Vagina (tissue), 2 donors: Measurements from ENCODE around the gene RBM17. TPM values are rescaled to one million over a fixed set of nuclear protein-coding genes. Genes with fewer than 3 reads are reported as not detected.

Experiments
- DNase-seq, 2 donors: peaks; one replicate each; pipeline ENCODE4 v3.0.0-alpha.2; 2017; ENCODE audit errors: extremely low spot score in 2 of 2
- H3K27ac ChIP-seq: fragments of 200-600 bp; sonication (generic); one replicate; pipeline ENCODE4 v1.5.1; 2019
- H3K27me3 ChIP-seq: fragments of 200-600 bp; sonication (generic); one replicate; pipeline ENCODE4 v1.5.1; 2019
- H3K36me3 ChIP-seq, 2 donors: fragments of 200-600 bp; sonication (generic); one replicate each; pipeline ENCODE4 v1.5.1; 2017 to 2019
- H3K4me1 ChIP-seq: fragments of 200-600 bp; sonication (generic); one replicate; pipeline ENCODE4 v1.5.1; 2019
- H3K4me3 ChIP-seq, 2 donors: fragments of 200-600 bp; sonication (generic); 1 replicate in 1 of 2; 2 replicates in 1 of 2; pipeline ENCODE4 v1.5.1; 2016 to 2019
- H3K9me3 ChIP-seq: fragments of 200-600 bp; sonication (generic); one replicate; pipeline ENCODE4 v1.5.1; 2019
- POLR2A ChIP-seq, 2 donors: fragments of 450-650 bp; IDR thresholded peaks; one replicate each; pipeline ENCODE4 v1.6.1; 2017; ENCODE audit warnings: antibody characterized with exemption in 2 of 2, mild to moderate bottlenecking in 2 of 2, moderate library complexity in 2 of 2
- POLR2AphosphoS5 ChIP-seq, 2 donors: sonication (generic); formaldehyde crosslinking; IDR thresholded peaks; one replicate each; pipeline ENCODE4 v1.9.0; 2017; ENCODE audit warnings: antibody characterized with exemption in 2 of 2, mild to moderate bottlenecking in 2 of 2, low read depth in 1 of 2; ENCODE audit not compliant: insufficient read depth in 1 of 2
- intact Hi-C: fragments of 100-400 bp; cut with DNase I; formaldehyde crosslinking; loops from one replicate; pipeline ENCODE4 v1.15.1; 2023
- total RNA-seq: library from RNA; depleted of rRNA; stranded (reverse); fragments of >200 nt; gene quantifications from one replicate; pipeline ENCODE4 v1.2.3, GENCODE V29; 2016
- TF ChIP-seq, protein P1 (sequence below), 3 experiments: fragments of 450-650 bp in 2 of 3; fragments of 200-600 bp in 1 of 3; sonication (generic) in 1 of 3; IDR thresholded peaks; one replicate each; pipeline ENCODE4 v1.5.1; 2017 to 2019; ENCODE audit warnings: antibody characterized with exemption in 3 of 3, mild to moderate bottlenecking in 2 of 3, moderate library complexity in 2 of 3

The RBM17 gene
- total RNA-seq, 1 donor from 2014 or later: 50.6 TPM

DNA sequence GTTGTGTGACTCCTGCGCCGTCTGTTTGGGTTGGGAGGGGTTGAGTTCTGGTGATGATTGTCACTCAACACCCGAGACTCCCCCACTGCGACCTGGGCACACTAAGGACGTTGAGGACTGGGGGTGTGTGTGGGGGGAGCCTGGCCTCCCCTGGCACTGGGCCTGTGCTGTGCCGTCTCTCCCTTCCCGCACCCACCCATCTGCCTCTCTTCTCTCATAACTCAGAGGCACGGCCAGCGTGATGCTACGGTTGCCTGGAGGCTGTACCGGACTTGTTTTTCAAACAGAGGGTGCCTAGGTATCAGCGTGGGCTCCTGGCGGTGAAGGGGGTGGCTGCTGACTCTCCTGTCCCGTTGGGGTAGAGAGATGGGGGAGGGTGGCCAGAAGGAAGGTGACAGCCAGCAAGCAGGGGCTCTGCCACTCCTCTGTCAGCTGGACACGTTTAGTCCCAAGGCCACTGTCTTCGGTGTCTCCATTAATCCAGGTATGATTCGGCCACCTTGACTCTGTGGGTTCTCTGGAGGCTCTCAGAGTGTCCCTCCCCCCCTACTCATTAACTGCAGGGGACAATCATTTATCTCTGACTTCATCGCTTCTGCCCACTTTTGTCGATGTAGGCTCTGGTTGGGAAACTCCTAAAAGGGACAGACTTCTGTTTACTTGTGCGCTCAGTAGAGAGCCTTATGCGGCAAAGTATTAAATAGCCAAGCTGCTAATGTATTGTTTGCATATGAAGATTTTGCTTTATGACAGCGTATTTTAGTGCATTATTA lies 57.4 kb downstream of the RBM17 start:
- H3K4me3 ChIP-seq: peak overlapping the region; percentile 69 to 95
- no peaks in the 10 kb centered on the region for H3K27me3 ChIP-seq
- intact Hi-C loops: no loop called here
- DNase-seq: no peak
- TF ChIP-seq POLR2A (IDR thresholded peaks at IDR 0.05): no peak
- no peak for TF ChIP-seq POLR2AphosphoS5 (IDR thresholded peaks at IDR 0.05; ENCODE audit: insufficient read depth in 1 of 2, low read depth in 1 of 2)
- TF ChIP-seq, protein P1, sequence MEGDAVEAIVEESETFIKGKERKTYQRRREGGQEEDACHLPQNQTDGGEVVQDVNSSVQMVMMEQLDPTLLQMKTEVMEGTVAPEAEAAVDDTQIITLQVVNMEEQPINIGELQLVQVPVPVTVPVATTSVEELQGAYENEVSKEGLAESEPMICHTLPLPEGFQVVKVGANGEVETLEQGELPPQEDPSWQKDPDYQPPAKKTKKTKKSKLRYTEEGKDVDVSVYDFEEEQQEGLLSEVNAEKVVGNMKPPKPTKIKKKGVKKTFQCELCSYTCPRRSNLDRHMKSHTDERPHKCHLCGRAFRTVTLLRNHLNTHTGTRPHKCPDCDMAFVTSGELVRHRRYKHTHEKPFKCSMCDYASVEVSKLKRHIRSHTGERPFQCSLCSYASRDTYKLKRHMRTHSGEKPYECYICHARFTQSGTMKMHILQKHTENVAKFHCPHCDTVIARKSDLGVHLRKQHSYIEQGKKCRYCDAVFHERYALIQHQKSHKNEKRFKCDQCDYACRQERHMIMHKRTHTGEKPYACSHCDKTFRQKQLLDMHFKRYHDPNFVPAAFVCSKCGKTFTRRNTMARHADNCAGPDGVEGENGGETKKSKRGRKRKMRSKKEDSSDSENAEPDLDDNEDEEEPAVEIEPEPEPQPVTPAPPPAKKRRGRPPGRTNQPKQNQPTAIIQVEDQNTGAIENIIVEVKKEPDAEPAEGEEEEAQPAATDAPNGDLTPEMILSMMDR (IDR thresholded peaks at IDR 0.05): no peak
- H3K9me3 ChIP-seq: no peaks in the 10 kb centered on the region
- peaks cover 39% of the 10 kb centered on the region for H3K4me1 ChIP-seq
- no peaks in the 10 kb centered on the region for H3K36me3 ChIP-seq
- H3K27ac ChIP-seq: peak overlapping the region; percentile 72

GRCh38 chr10:6146921-6147320 lies 58.1 kb downstream of the RBM17 start:
- H3K27me3 ChIP-seq: no peaks in the 10 kb centered on the region

GRCh38 chr10:6148251-6148701 lies 59.4 kb downstream of the RBM17 start:
- intact Hi-C loops: no loop called here
- Histone ChIP-seq H3K4me1 (peaks cover 34% of the 10 kb centered on the region), H3K27me3 (no peaks in the 10 kb centered on the region), H3K27ac (no peak overlapping the region), H3K36me3 (no peaks in the 10 kb centered on the region), H3K9me3 (no peaks in the 10 kb centered on the region), H3K4me3 (no peak overlapping the region)
- no peak for DNase-seq
- TF ChIP-seq, protein P1 (IDR thresholded peaks at IDR 0.05): no peak
- no peak for TF ChIP-seq POLR2A (IDR thresholded peaks at IDR 0.05)
- TF ChIP-seq POLR2AphosphoS5 (IDR thresholded peaks at IDR 0.05; ENCODE audit: insufficient read depth in 1 of 2, low read depth in 1 of 2): no peak

More at GRCh38 chr10:6146921-6147320, 58.1 kb downstream of the RBM17 start:
- TF ChIP-seq, protein P1 (IDR thresholded peaks at IDR 0.05): no peak
- TF ChIP-seq POLR2A (IDR thresholded peaks at IDR 0.05): no peak
- no peak for TF ChIP-seq POLR2AphosphoS5 (IDR thresholded peaks at IDR 0.05; ENCODE audit: insufficient read depth in 1 of 2, low read depth in 1 of 2)
- H3K27ac ChIP-seq: no peak overlapping the region
- no peaks in the 10 kb centered on the region for H3K36me3 ChIP-seq
- H3K4me1 ChIP-seq: peaks cover 41% of the 10 kb centered on the region
- no peak for DNase-seq
- no peak overlapping the region for H3K4me3 ChIP-seq
- no peaks in the 10 kb centered on the region for H3K9me3 ChIP-seq
- intact Hi-C loops: no loop called here

DNA sequence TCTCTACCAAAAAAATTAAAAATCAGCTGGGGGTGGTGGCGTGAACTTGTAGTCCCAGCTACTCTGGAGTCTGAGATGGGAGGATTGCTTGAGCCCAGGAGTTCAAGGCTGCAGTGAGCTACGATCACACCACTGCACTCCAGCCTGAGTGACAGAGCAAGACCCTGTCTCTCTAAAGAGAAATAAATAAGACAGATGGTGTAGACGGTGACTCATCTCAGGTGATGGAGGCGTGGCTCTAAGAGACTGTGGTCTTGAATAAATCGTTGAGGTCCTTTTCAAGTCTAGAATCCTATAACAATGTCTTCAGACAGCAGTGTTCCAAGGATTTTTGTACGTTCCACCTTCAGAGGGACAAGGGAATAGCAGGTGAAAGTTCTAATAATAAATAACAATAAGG lies 60.1 kb downstream of the RBM17 start:
- DNase-seq: no peak
- Histone ChIP-seq H3K27ac (no peak overlapping the region), H3K27me3 (no peaks in the 10 kb centered on the region), H3K4me1 (peaks cover 33% of the 10 kb centered on the region), H3K9me3 (no peaks in the 10 kb centered on the region), H3K4me3 (no peak overlapping the region), H3K36me3 (no peaks in the 10 kb centered on the region)
- intact Hi-C loops: no loop called here
- TF ChIP-seq POLR2A (IDR thresholded peaks at IDR 0.05) (no peak), POLR2AphosphoS5 (IDR thresholded peaks at IDR 0.05; ENCODE audit: insufficient read depth in 1 of 2, low read depth in 1 of 2) (no peak)
- TF ChIP-seq, protein P1 (IDR thresholded peaks at IDR 0.05): no peak
